Measurements from ENCODE around the gene GBP3. TPM values are rescaled to one million over a fixed set of nuclear protein-coding genes. Genes with fewer than 3 reads are reported as not detected.
"Not testable (repeated sequence)": the region's sequence is repeated elsewhere in the genome, so short reads cannot be mapped to it uniquely, and the experiment has no call there.

Gene GBP3
- total RNA-seq, 4 donors from 2014 or later = 9.2 to 25.8 (median 11.2) TPM

GRCh38 chr1:88982055-88982454 lies 40.6 kb downstream of the GBP3 start:
- no peak overlapping the region for H3K4me3 ChIP-seq
- no peak for TF ChIP-seq POLR2A (IDR thresholded peaks at IDR 0.05)
- no peak for TF ChIP-seq EP300 (IDR thresholded peaks at IDR 0.05)
- TF ChIP-seq CTCF (IDR thresholded peaks at IDR 0.05) = no peak
- DNase-seq (ENCODE audit: low spot score in 2 of 2) = no peak
- peaks cover 5 to 84% (median 39%) of the 10 kb centered on the region in 4 donors for H3K4me1 ChIP-seq
- H3K36me3 ChIP-seq = peaks cover 0 to 23% (median 0%) of the 10 kb centered on the region in 3 donors
- H3K27ac ChIP-seq = peak overlapping the region in 2 of 4 donors; percentile 21 to 62
- H3K27me3 ChIP-seq = no peaks in the 10 kb centered on the region
- no peaks in the 10 kb centered on the region for H3K9me3 ChIP-seq

- 78 to 80% methylated on average over 2 of the region's 2 CpGs for WGBS, 2 donors
- not testable (repeated sequence) for H3K27me3 ChIP-seq; H3K4me3 ChIP-seq; DNase-seq (ENCODE audit: low spot score in 2 of 2); H3K9me3 ChIP-seq
- H3K4me1 ChIP-seq = peaks cover 5 to 78% (median 39%) of the 10 kb centered on the region in 4 donors
- peaks cover 0 to 17% (median 0%) of the 10 kb centered on the region in 3 donors for H3K36me3 ChIP-seq
- peak overlapping the region in 2 of 4 donors; percentile 21 to 62 for H3K27ac ChIP-seq
Measured at GRCh38 chr1:88981506-88981905, 41.2 kb downstream of the GBP3 start.

- TF ChIP-seq CTCF (IDR thresholded peaks at IDR 0.05) (no peak), EP300 (IDR thresholded peaks at IDR 0.05) (no peak), POLR2A (IDR thresholded peaks at IDR 0.05) (no peak)
- 10 to 12% methylated on average over 1 of the region's 1 CpG for WGBS, 2 donors
- DNase-seq (ENCODE audit: low spot score in 2 of 2) = no peak
- H3K4me3 ChIP-seq = no peak overlapping the region
- peaks cover 5 to 72% (median 37%) of the 10 kb centered on the region in 4 donors for H3K4me1 ChIP-seq
- H3K27me3 ChIP-seq = no peaks in the 10 kb centered on the region
- peaks cover 0 to 13% (median 0%) of the 10 kb centered on the region in 3 donors for H3K36me3 ChIP-seq
- peak overlapping the region in 2 of 4 donors; percentile 21 to 62 for H3K27ac ChIP-seq
- no peaks in the 10 kb centered on the region for H3K9me3 ChIP-seq
Measured at GRCh38 chr1:88980870-88981269, 41.8 kb downstream of the GBP3 start.

GRCh38 chr1:88979749-88980116 lies 42.9 kb downstream of the GBP3 start:
- H3K36me3 ChIP-seq = peaks cover 0 to 13% (median 0%) of the 10 kb centered on the region in 3 donors
- no peaks in the 10 kb centered on the region for H3K27me3 ChIP-seq
- H3K4me3 ChIP-seq = no peak overlapping the region
- H3K27ac ChIP-seq = peak overlapping the region in 2 of 4 donors; percentile 26 to 62
- no peak for DNase-seq (ENCODE audit: low spot score in 2 of 2)
- H3K9me3 ChIP-seq = no peaks in the 10 kb centered on the region
- H3K4me1 ChIP-seq = peaks cover 5 to 60% (median 28%) of the 10 kb centered on the region in 4 donors
- no peak for TF ChIP-seq EP300 (IDR thresholded peaks at IDR 0.05)

- Histone ChIP-seq H3K27me3 (no peaks in the 10 kb centered on the region), H3K27ac (peak overlapping the region in 2 of 4 donors; percentile 26 to 62), H3K9me3 (no peaks in the 10 kb centered on the region), H3K36me3 (peaks cover 0 to 13% (median 0%) of the 10 kb centered on the region in 3 donors), H3K4me1 (peaks cover 5 to 55% (median 23%) of the 10 kb centered on the region in 4 donors), H3K4me3 (no peak overlapping the region)
- no peak for TF ChIP-seq EP300 (IDR thresholded peaks at IDR 0.05)
- TF ChIP-seq CTCF (IDR thresholded peaks at IDR 0.05) = no peak
- TF ChIP-seq POLR2A (IDR thresholded peaks at IDR 0.05) = no peak
- DNase-seq (ENCODE audit: low spot score in 2 of 2) = no peak
- 72 to 75% methylated on average over 2 of the region's 2 CpGs for WGBS, 2 donors
Measured at GRCh38 chr1:88979054-88979748, 43.5 kb downstream of the GBP3 start.

GRCh38 chr1:88976235-88976634 lies 46.4 kb downstream of the GBP3 start:
- no peak for TF ChIP-seq CTCF (IDR thresholded peaks at IDR 0.05)
- no peak for TF ChIP-seq EP300 (IDR thresholded peaks at IDR 0.05)
- no peak for TF ChIP-seq POLR2A (IDR thresholded peaks at IDR 0.05)
- H3K36me3 ChIP-seq = no peaks in the 10 kb centered on the region
- WGBS, 2 donors = 99% methylated on average over 5 of the region's 5 CpGs
- DNase-seq (ENCODE audit: low spot score in 2 of 2) = no peak
- no peak overlapping the region for H3K4me3 ChIP-seq
- H3K4me1 ChIP-seq = peaks cover 5 to 42% (median 21%) of the 10 kb centered on the region in 4 donors
- H3K9me3 ChIP-seq = no peaks in the 10 kb centered on the region
- H3K27ac ChIP-seq = no peak overlapping the region
- H3K27me3 ChIP-seq = no peaks in the 10 kb centered on the region

GRCh38 chr1:88974616-88975172 lies 48.0 kb downstream of the GBP3 start:
- H3K4me3 ChIP-seq; H3K36me3 ChIP-seq; H3K9me3 ChIP-seq; H3K27me3 ChIP-seq; H3K27ac ChIP-seq; DNase-seq (ENCODE audit: low spot score in 2 of 2): not testable (repeated sequence)
- H3K4me1 ChIP-seq = peaks cover 5 to 39% (median 13%) of the 10 kb centered on the region in 4 donors
- WGBS, 2 donors = 79 to 91% methylated on average over 13 of the region's 13 CpGs
